Anterior cingulate cortex (tissue), 58 donors: Measurements from ENCODE around the gene STAMBP.

ENCODE experiments used
- DNase-seq, 58 donors: peaks; one replicate each; lab custom pipeline; 2025; lab: John Stamatoyannopoulos, UW

STAMBP gene

DNA sequence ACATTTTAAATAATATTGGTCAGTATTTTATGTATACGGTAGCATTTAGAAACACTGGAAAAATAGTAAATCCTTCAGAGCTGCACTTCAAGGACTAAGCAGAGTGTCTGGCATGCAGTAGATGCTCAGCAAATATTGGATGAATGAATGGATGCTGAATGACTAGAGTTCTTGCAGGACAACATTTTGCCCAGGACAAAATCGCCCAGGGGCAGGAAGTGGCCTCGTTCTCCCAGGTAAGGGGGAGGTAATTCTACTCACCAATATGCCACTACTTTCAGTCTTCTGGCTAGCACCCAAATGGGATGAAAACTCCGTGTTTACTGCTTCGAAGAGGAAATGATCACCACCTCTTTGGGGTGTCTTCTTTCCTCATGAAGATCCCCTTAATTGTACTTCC is 93.9 kb downstream of the STAMBP start:
- DNase-seq: no peak
